Transverse colon (tissue), 4 donors: Measurements from ENCODE around the gene PAGR1. TPM values are rescaled to one million over a fixed set of nuclear protein-coding genes. Genes with fewer than 3 reads are reported as not detected.
A peak's percentile ranks its signal among the peaks of the same experiment; 100 is the strongest.

Experiments used
- DNase-seq: peaks from one replicate; pipeline ENCODE4 v3.0.0-alpha.2; 2019
- H3K27ac ChIP-seq, 4 donors: fragments of 200-600 bp; sonication (generic); 2 replicates each; pipeline ENCODE4 v1.5.1; 2016 to 2018; ENCODE audit warnings: inconsistent platforms in 4 of 4
- H3K27me3 ChIP-seq: fragments of 200-600 bp; sonication (generic); 2 replicates; pipeline ENCODE4 v1.5.1; 2017; ENCODE audit warnings: inconsistent platforms
- H3K36me3 ChIP-seq, 4 donors: fragments of 200-600 bp; sonication (generic); 2 replicates each; pipeline ENCODE4 v1.5.1; 2017 to 2019; ENCODE audit warnings: inconsistent platforms in 4 of 4
- H3K4me1 ChIP-seq, 4 donors: fragments of 200-600 bp; sonication (generic); 2 replicates each; pipeline ENCODE4 v1.5.1; 2017 to 2020; ENCODE audit warnings: inconsistent platforms in 4 of 4
- H3K4me3 ChIP-seq, 4 donors: fragments of 200-600 bp; sonication (generic); 1 replicate in 1 of 4; 2 replicates in 3 of 4; pipeline versions ENCODE4 v1.5.1 to v1.6.1; 2017 to 2019; ENCODE audit warnings: inconsistent platforms in 4 of 4
- H3K9me3 ChIP-seq, 2 donors: fragments of 200-600 bp; sonication (generic); 2 replicates each; pipeline ENCODE4 v1.5.1; 2017 to 2019; ENCODE audit warnings: inconsistent platforms in 2 of 2
- CTCF ChIP-seq, 5 experiments: fragments of 200-600 bp in 3 of 5; fragments of 450-650 bp in 2 of 5; sonication (generic) in 3 of 5; IDR thresholded peaks; 1 replicate in 2 of 5; 2 replicates in 3 of 5; pipeline ENCODE4 v1.5.1; 2016 to 2017; ENCODE audit warnings: antibody characterized with exemption in 5 of 5, inconsistent platforms in 3 of 5, mild to moderate bottlenecking in 2 of 5, moderate library complexity in 1 of 5
- EP300 ChIP-seq: sonication (generic); formaldehyde crosslinking; IDR thresholded peaks from one replicate; pipeline ENCODE4 v1.6.1; 2017; ENCODE audit warnings: antibody characterized with exemption, low read depth
- POLR2A ChIP-seq: fragments of 450-650 bp; IDR thresholded peaks from one replicate; pipeline ENCODE4 v1.6.1; 2016; ENCODE audit warnings: antibody characterized with exemption, mild to moderate bottlenecking, moderate library complexity
- POLR2AphosphoS5 ChIP-seq, 3 donors: sonication (generic); formaldehyde crosslinking; IDR thresholded peaks; one replicate each; pipeline ENCODE4 v1.6.1; 2016; ENCODE audit warnings: antibody characterized with exemption in 3 of 3
- WGBS, 2 donors: methylation state at CpG; one replicate each; pipeline ENCODE4 v1.1.5; 2018; ENCODE audit warnings: low coverage in 1 of 2; 5-methylcytosine and 5-hydroxymethylcytosine counted together
- in situ Hi-C, 4 donors: fragments of 200-750 bp; cut with MboI; loops; one replicate each; pipeline versions ENCODE4 v1.15.0 to v1.15.1; 2017; ENCODE audit warnings: low sequenced_read_pairs in 3 of 4, low pct_ligation_motif_present in 1 of 4, low pct_unique_long_range_greater_than_20kb in 1 of 4
- intact Hi-C: fragments of 100-400 bp; cut with DNase I; formaldehyde crosslinking; loops from one replicate; pipeline ENCODE4 v1.15.1; 2023; ENCODE audit warnings: low total_unique reads
- total RNA-seq, 4 donors: library from RNA; depleted of rRNA; stranded (reverse); fragments of >200 nt; gene quantifications; one replicate each; pipeline ENCODE4 v1.1.0, GENCODE V29; 2016

The PAGR1 gene
- total RNA-seq, 4 donors from 2014 or later: 28.8 to 47.5 (median 32.3) TPM

GRCh38 chr16:29860218-29860617 lies 44.3 kb downstream of the PAGR1 start:
- intact Hi-C loops: no loop called here
- peaks cover 10 to 24% (median 18%) of the 10 kb centered on the region in 4 donors for H3K4me1 ChIP-seq
- TF ChIP-seq EP300: no peak

GRCh38 chr16:29862383-29862883 lies 46.5 kb downstream of the PAGR1 start:
- in situ Hi-C loops: loop anchor here in 2 of 4 donors (25.0 kb wide), 1 partner anchor 150 kb away; the partner anchor contains the start of genes C16orf92 (in 2 of the 2) and DOC2A (in 2 of the 2)
- peak overlapping the region; percentile 89 to 96 (median 94) for H3K27ac ChIP-seq
- H3K4me3 ChIP-seq: peak overlapping the region; percentile 90 to 95 (median 91)
- H3K4me1 ChIP-seq: peaks cover 10 to 24% (median 18%) of the 10 kb centered on the region in 4 donors
- H3K9me3 ChIP-seq: no peaks in the 10 kb centered on the region
- peak; percentile 41 for DNase-seq
- peak in 2 of 5 experiments; percentile 7 to 16 for TF ChIP-seq CTCF (IDR thresholded peaks at IDR 0.05)
- TF ChIP-seq POLR2A: no peak
- intact Hi-C loops: no loop called here
- no peaks in the 10 kb centered on the region for H3K27me3 ChIP-seq
- H3K36me3 ChIP-seq: peaks cover 0 to 24% (median 10%) of the 10 kb centered on the region in 4 donors
- WGBS, 2 donors: 1% methylated on average over 13 to 27 of the region's 27 CpGs

More at GRCh38 chr16:29860218-29860617, 44.3 kb downstream of the PAGR1 start:
- Histone ChIP-seq H3K4me3 (no peak overlapping the region), H3K27me3 (no peaks in the 10 kb centered on the region), H3K36me3 (peaks cover 0 to 24% (median 10%) of the 10 kb centered on the region in 4 donors), H3K27ac (no peak overlapping the region), H3K9me3 (no peaks in the 10 kb centered on the region)
- no peak for DNase-seq
- in situ Hi-C loops: loop anchor here in 2 of 4 donors (25.0 kb wide), 1 partner anchor 152 kb away; the partner anchor contains the start of genes C16orf92 (in 2 of the 2) and DOC2A (in 2 of the 2)
- WGBS, 2 donors: 92 to 100% methylated on average over 1 to 9 of the region's 9 CpGs

- Histone ChIP-seq H3K9me3 (no peaks in the 10 kb centered on the region), H3K4me1 (peaks cover 10 to 24% (median 18%) of the 10 kb centered on the region in 4 donors), H3K27me3 (no peaks in the 10 kb centered on the region), H3K27ac (peak within 1 kb of the TSS; percentile 89 to 96 (median 94)), H3K4me3 (peak within 1 kb of the TSS; percentile 90 to 95 (median 91)), H3K36me3 (peaks cover 0 to 24% (median 10%) of the 10 kb centered on the region in 4 donors)
- TF ChIP-seq CTCF (IDR thresholded peaks at IDR 0.05): peak; percentile 42 to 92 (median 47)
- peak; percentile 11 to 82 (median 53) for TF ChIP-seq POLR2AphosphoS5 (IDR thresholded peaks at IDR 0.05)
- TF ChIP-seq EP300: no peak
- TF ChIP-seq POLR2A: peak; percentile 52
- in situ Hi-C loops: loop anchor here in 2 of 4 donors (25.0 kb wide), 1 partner anchor 149 kb away; the partner anchor contains the start of genes C16orf92 (in 2 of the 2) and DOC2A (in 2 of the 2)
- WGBS, 2 donors: 0 to 2% methylated on average over 8 to 57 of the region's 57 CpGs
- intact Hi-C loops: no loop called here
- DNase-seq: peak; percentile 95
Observed at GRCh38 chr16:29862884-29863668, 47.1 kb downstream of the PAGR1 start, which contains the start of gene CDIPT. TSS of gene CDIPT (minus strand) at chr16:29863226. CDS start at chr16:29862857, 369 bp downstream.

GRCh38 chr16:29863669-29863984 lies 47.7 kb downstream of the PAGR1 start:
- peaks cover 10 to 24% (median 18%) of the 10 kb centered on the region in 4 donors for H3K4me1 ChIP-seq
- in situ Hi-C loops (loop anchor here in 2 of 4 donors (25.0 kb wide), 1 partner anchor 149 kb away; the partner anchor contains the start of genes C16orf92 (in 2 of the 2) and DOC2A (in 2 of the 2)), intact Hi-C loops (no loop called here)
- peak overlapping the region in 1 of 4 donors; percentile 90 for H3K4me3 ChIP-seq
- TF ChIP-seq POLR2AphosphoS5 (IDR thresholded peaks at IDR 0.05): no peak
- no peak for TF ChIP-seq POLR2A
- TF ChIP-seq CTCF (IDR thresholded peaks at IDR 0.05): no peak
- TF ChIP-seq EP300: no peak
- H3K9me3 ChIP-seq: no peaks in the 10 kb centered on the region
- H3K36me3 ChIP-seq: peaks cover 0 to 21% (median 8%) of the 10 kb centered on the region in 4 donors
- H3K27me3 ChIP-seq: no peaks in the 10 kb centered on the region
- H3K27ac ChIP-seq: peak overlapping the region; percentile 89 to 96 (median 94)
- WGBS, 2 donors: 34 to 40% methylated on average over 1 to 16 of the region's 16 CpGs
- DNase-seq: no peak
